Suprapubic skin (tissue), 4 donors: ENCODE results near the gene RPTOR. TPM values are rescaled to one million over a fixed set of nuclear protein-coding genes. Genes with fewer than 3 reads are reported as not detected.

Source experiments
- DNase-seq, 2 donors: peaks; one replicate each; pipeline ENCODE4 v3.0.0-alpha.2; 2019; ENCODE audit warnings: low spot score in 2 of 2
- H3K27ac ChIP-seq: fragments of 200-600 bp; sonication (generic); one replicate; pipeline ENCODE4 v1.5.1; 2019
- H3K27me3 ChIP-seq: fragments of 200-600 bp; sonication (generic); one replicate; pipeline ENCODE4 v1.5.1; 2019
- H3K36me3 ChIP-seq: fragments of 200-600 bp; sonication (generic); one replicate; pipeline ENCODE4 v1.5.1; 2019
- H3K4me1 ChIP-seq: fragments of 200-600 bp; sonication (generic); one replicate; pipeline ENCODE4 v1.5.1; 2019
- H3K4me3 ChIP-seq: fragments of 200-600 bp; sonication (generic); one replicate; pipeline ENCODE4 v1.5.1; 2019; ENCODE audit warnings: mild to moderate bottlenecking
- H3K9me3 ChIP-seq: fragments of 200-600 bp; sonication (generic); one replicate; pipeline ENCODE4 v1.5.1; 2019
- CTCF ChIP-seq, 2 donors: fragments of 200-600 bp in 1 of 2; fragments of 450-650 bp in 1 of 2; sonication (generic) in 1 of 2; IDR thresholded peaks; one replicate each; pipeline ENCODE4 v1.5.1; 2016 to 2019; ENCODE audit warnings: antibody characterized with exemption in 2 of 2, mild to moderate bottlenecking in 1 of 2, moderate library complexity in 1 of 2
- EP300 ChIP-seq: sonication (generic); formaldehyde crosslinking; IDR thresholded peaks from one replicate; pipeline ENCODE4 v1.6.1; 2017; ENCODE audit warnings: antibody characterized with exemption
- POLR2A ChIP-seq, 2 donors: fragments of 450-650 bp; IDR thresholded peaks; one replicate each; pipeline ENCODE4 v1.6.1; 2017; ENCODE audit warnings: antibody characterized with exemption in 2 of 2, mild to moderate bottlenecking in 2 of 2, moderate library complexity in 2 of 2
- POLR2AphosphoS5 ChIP-seq, 3 donors: sonication (generic); formaldehyde crosslinking; IDR thresholded peaks; one replicate each; pipeline ENCODE4 v1.6.1; 2017; ENCODE audit warnings: antibody characterized with exemption in 3 of 3
- WGBS: methylation state at CpG from one replicate; pipeline ENCODE4 v1.1.5; 2018; 5-methylcytosine and 5-hydroxymethylcytosine counted together
- total RNA-seq, 4 donors: library from RNA; depleted of rRNA; stranded (reverse); fragments of >200 nt; gene quantifications; one replicate each; pipeline ENCODE4 v1.1.0, GENCODE V29; 2016

Gene RPTOR
- total RNA-seq, 4 donors from 2014 or later, result 45.8 to 84.6 (median 53.0) TPM

GRCh38 chr17:80803451-80804428 lies 259.1 kb downstream of the RPTOR start:
- 94% methylated on average over 31 of the region's 36 CpGs for WGBS
- peak in 1 of 2 donors; percentile 65 for DNase-seq
- TF ChIP-seq CTCF (IDR thresholded peaks at IDR 0.05) (no peak), EP300 (no peak), POLR2AphosphoS5 (IDR thresholded peaks at IDR 0.05) (no peak), POLR2A (IDR thresholded peaks at IDR 0.05) (no peak)

GRCh38 chr17:80804466-80804865 lies 259.8 kb downstream of the RPTOR start:
- 91% methylated on average over 9 of the region's 15 CpGs for WGBS
- peak in 1 of 2 donors; percentile 55 for DNase-seq
- Histone ChIP-seq H3K27me3 (no peaks in the 10 kb centered on the region), H3K36me3 (no peaks in the 10 kb centered on the region), H3K9me3 (no peaks in the 10 kb centered on the region), H3K4me3 (no peak overlapping the region), H3K27ac (no peak overlapping the region), H3K4me1 (no peaks in the 10 kb centered on the region)
- no peak for TF ChIP-seq EP300

More at GRCh38 chr17:80803451-80804428, 259.1 kb downstream of the RPTOR start:
- Histone ChIP-seq H3K4me3 (no peak overlapping the region), H3K9me3 (no peaks in the 10 kb centered on the region), H3K4me1 (no peaks in the 10 kb centered on the region), H3K27me3 (no peaks in the 10 kb centered on the region), H3K36me3 (no peaks in the 10 kb centered on the region), H3K27ac (no peak overlapping the region)

GRCh38 chr17:80805032-80805751 lies 260.6 kb downstream of the RPTOR start:
- peak in 1 of 2 donors; percentile 29 for DNase-seq
- H3K4me1 ChIP-seq, result no peaks in the 10 kb centered on the region
- H3K9me3 ChIP-seq, result no peaks in the 10 kb centered on the region
- H3K36me3 ChIP-seq, result no peaks in the 10 kb centered on the region
- 76% methylated on average over 15 of the region's 15 CpGs for WGBS
- TF ChIP-seq POLR2A (IDR thresholded peaks at IDR 0.05) (no peak), POLR2AphosphoS5 (IDR thresholded peaks at IDR 0.05) (no peak), EP300 (no peak), CTCF (IDR thresholded peaks at IDR 0.05) (no peak)
- no peaks in the 10 kb centered on the region for H3K27me3 ChIP-seq
- no peak overlapping the region for H3K27ac ChIP-seq
- H3K4me3 ChIP-seq, result no peak overlapping the region

GRCh38 chr17:80807014-80807413 lies 262.4 kb downstream of the RPTOR start:
- Histone ChIP-seq H3K4me1 (no peaks in the 10 kb centered on the region), H3K36me3 (no peaks in the 10 kb centered on the region), H3K27me3 (no peaks in the 10 kb centered on the region), H3K27ac (no peak overlapping the region), H3K4me3 (no peak overlapping the region), H3K9me3 (no peaks in the 10 kb centered on the region)
- DNase-seq, result no peak
- WGBS, result 93% methylated on average over 4 of the region's 4 CpGs
- TF ChIP-seq POLR2AphosphoS5 (IDR thresholded peaks at IDR 0.05) (no peak), POLR2A (IDR thresholded peaks at IDR 0.05) (no peak), EP300 (no peak), CTCF (IDR thresholded peaks at IDR 0.05) (no peak)

- no peak for TF ChIP-seq CTCF (IDR thresholded peaks at IDR 0.05)
- TF ChIP-seq POLR2A (IDR thresholded peaks at IDR 0.05), result no peak
- no peak for TF ChIP-seq EP300
- TF ChIP-seq POLR2AphosphoS5 (IDR thresholded peaks at IDR 0.05), result no peak
- H3K27me3 ChIP-seq, result no peaks in the 10 kb centered on the region
- H3K9me3 ChIP-seq, result no peaks in the 10 kb centered on the region
- H3K4me1 ChIP-seq, result no peaks in the 10 kb centered on the region
- no peak overlapping the region for H3K4me3 ChIP-seq
- H3K27ac ChIP-seq, result no peak overlapping the region
- no peaks in the 10 kb centered on the region for H3K36me3 ChIP-seq
- peak in 1 of 2 donors; percentile 11 for DNase-seq
- 100% methylated on average over 1 of the region's 1 CpG for WGBS
These were observed 263.2 kb downstream of the RPTOR start for GRCh38 chr17:80807882-80808281.
